Sigmoid colon (tissue), 4 donors: ENCODE measurements around the gene SAP30.

ENCODE experiments used
- EP300 ChIP-seq, 4 donors: sonication (generic); formaldehyde crosslinking; IDR thresholded peaks; one replicate each; pipeline ENCODE4 v1.6.1; 2017; ENCODE audit warnings: antibody characterized with exemption in 4 of 4
- POLR2A ChIP-seq, 2 donors: fragments of 450-650 bp; IDR thresholded peaks; one replicate each; pipeline ENCODE4 v1.6.1; 2016; ENCODE audit warnings: antibody characterized with exemption in 2 of 2, mild to moderate bottlenecking in 2 of 2, moderate library complexity in 2 of 2
- POLR2AphosphoS5 ChIP-seq, 4 donors: sonication (generic); formaldehyde crosslinking; IDR thresholded peaks; one replicate each; pipeline ENCODE4 v1.6.1; 2017; ENCODE audit warnings: antibody characterized with exemption in 4 of 4
- TF ChIP-seq, protein P1 (sequence below), 4 experiments: fragments of 450-650 bp in 3 of 4; fragments of 200-600 bp in 1 of 4; IDR thresholded peaks; one replicate each; pipeline ENCODE4 v1.5.1; 2016 to 2019; ENCODE audit warnings: antibody characterized with exemption in 4 of 4, mild to moderate bottlenecking in 3 of 4, moderate library complexity in 2 of 4

DNA sequence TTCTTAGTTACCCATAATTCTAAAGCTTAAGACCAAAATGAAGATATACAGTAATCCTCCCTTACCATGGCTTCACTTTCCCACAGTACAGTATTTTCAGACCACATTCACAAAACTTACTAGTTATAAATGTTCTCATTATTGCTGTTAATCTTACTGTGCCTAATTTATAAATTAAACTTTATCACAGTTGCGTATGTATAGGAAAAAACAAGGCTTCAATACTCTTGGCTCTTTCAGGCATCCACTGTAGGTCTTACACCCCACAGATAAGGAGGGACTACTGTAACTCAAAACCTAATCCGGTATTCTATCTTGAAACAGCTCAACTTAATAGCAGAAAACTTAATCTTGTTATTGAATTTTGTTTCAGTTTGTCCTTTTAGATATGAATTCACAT, 40.2 kb upstream of the SAP30 start:
- no peak for TF ChIP-seq EP300 (IDR thresholded peaks at IDR 0.05)
- TF ChIP-seq POLR2A (IDR thresholded peaks at IDR 0.05) = no peak
- TF ChIP-seq, protein P1, sequence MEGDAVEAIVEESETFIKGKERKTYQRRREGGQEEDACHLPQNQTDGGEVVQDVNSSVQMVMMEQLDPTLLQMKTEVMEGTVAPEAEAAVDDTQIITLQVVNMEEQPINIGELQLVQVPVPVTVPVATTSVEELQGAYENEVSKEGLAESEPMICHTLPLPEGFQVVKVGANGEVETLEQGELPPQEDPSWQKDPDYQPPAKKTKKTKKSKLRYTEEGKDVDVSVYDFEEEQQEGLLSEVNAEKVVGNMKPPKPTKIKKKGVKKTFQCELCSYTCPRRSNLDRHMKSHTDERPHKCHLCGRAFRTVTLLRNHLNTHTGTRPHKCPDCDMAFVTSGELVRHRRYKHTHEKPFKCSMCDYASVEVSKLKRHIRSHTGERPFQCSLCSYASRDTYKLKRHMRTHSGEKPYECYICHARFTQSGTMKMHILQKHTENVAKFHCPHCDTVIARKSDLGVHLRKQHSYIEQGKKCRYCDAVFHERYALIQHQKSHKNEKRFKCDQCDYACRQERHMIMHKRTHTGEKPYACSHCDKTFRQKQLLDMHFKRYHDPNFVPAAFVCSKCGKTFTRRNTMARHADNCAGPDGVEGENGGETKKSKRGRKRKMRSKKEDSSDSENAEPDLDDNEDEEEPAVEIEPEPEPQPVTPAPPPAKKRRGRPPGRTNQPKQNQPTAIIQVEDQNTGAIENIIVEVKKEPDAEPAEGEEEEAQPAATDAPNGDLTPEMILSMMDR (IDR thresholded peaks at IDR 0.05) = no peak
- no peak for TF ChIP-seq POLR2AphosphoS5 (IDR thresholded peaks at IDR 0.05)
